RWPE2 (cell line): ENCODE results near the gene SFTPA1.
"Not testable (repeated sequence)": the region's sequence is repeated elsewhere in the genome, so short reads cannot be mapped to it uniquely, and the experiment has no call there.

Experiments
- ATAC-seq: fragments of 200-7000 bp; cut with Tn5 transposase; 3 replicates; pipeline ENCODE4 v1.9.1; 2021; ENCODE audit warnings: low read depth
- DNase-seq: peaks from one replicate; pipeline ENCODE4 v3.0.0-alpha.2; 2020; ENCODE audit warnings: low spot score
- H3K27ac ChIP-seq: fragments of 450-650 bp; 2 replicates; pipeline ENCODE4 v1.5.1; 2017; ENCODE audit warnings: mild to moderate bottlenecking; ENCODE audit not compliant: poor library complexity, severe bottlenecking
- H3K27me3 ChIP-seq: fragments of 250-450 bp; sonication (Bioruptor Pico); 2 replicates; pipeline ENCODE4 v1.5.1; 2021; ENCODE audit warnings: mild to moderate bottlenecking, moderate library complexity; ENCODE audit not compliant: insufficient read depth, poor library complexity, severe bottlenecking
- H3K36me3 ChIP-seq: fragments of 250-450 bp; sonication (Bioruptor Pico); 2 replicates; pipeline ENCODE4 v1.5.1; 2020; ENCODE audit warnings: low read depth, mild to moderate bottlenecking, moderate library complexity
- H3K4me1 ChIP-seq: fragments of 250-450 bp; sonication (Bioruptor Pico); 2 replicates; pipeline ENCODE4 v1.5.1; 2021; ENCODE audit warnings: mild to moderate bottlenecking, moderate library complexity; ENCODE audit not compliant: insufficient read depth, poor library complexity, severe bottlenecking
- H3K4me3 ChIP-seq: fragments of 250-450 bp; sonication (Bioruptor Pico); 2 replicates; pipeline ENCODE4 v1.5.1; 2021; ENCODE audit warnings: mild to moderate bottlenecking, moderate library complexity; ENCODE audit not compliant: severe bottlenecking
- H3K9me3 ChIP-seq: fragments of 250-450 bp; sonication (Bioruptor Pico); 2 replicates; pipeline ENCODE4 v1.5.1; 2021; ENCODE audit warnings: mild to moderate bottlenecking, moderate library complexity; ENCODE audit not compliant: severe bottlenecking
- CTCF ChIP-seq: fragments of 450-650 bp; IDR thresholded peaks from one replicate; pipeline ENCODE4 v1.5.1; 2017; ENCODE audit warnings: mild to moderate bottlenecking, moderate library complexity; ENCODE audit not compliant: poor library complexity, severe bottlenecking

Gene SFTPA1

GRCh38 chr10:79638318-79638717 is 27.6 kb downstream of the SFTPA1 start:
- ATAC-seq (no peak), DNase-seq (no peak)
- Histone ChIP-seq H3K9me3 (no peaks in the 10 kb centered on the region), H3K4me1 (no peaks in the 10 kb centered on the region), H3K36me3 (no peaks in the 10 kb centered on the region), H3K27me3 (no peaks in the 10 kb centered on the region), H3K4me3 (no peak overlapping the region), H3K27ac (no peak overlapping the region)
- no peak for TF ChIP-seq CTCF

DNA sequence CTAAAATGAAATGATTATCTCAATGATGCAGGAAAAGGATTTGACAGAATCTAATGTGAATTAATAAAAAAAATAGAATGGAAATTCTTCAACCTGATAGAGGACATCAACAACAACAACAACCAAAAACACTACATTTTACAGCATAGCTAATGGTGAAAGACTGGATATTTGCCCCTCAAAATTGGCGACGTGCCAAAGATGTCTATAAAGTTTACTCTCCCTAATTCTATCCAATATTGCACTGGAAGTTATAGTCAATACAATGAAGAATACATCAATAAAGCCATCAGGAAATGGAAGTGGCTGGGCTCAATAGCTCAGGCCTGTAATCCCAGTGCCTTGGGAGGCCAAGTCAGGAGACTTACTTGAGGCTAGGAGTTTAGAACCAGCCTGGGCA is 42.0 kb downstream of the SFTPA1 start:
- not testable (repeated sequence) for H3K36me3 ChIP-seq, H3K4me3 ChIP-seq, H3K4me1 ChIP-seq, H3K9me3 ChIP-seq, ATAC-seq, H3K27ac ChIP-seq, H3K27me3 ChIP-seq, DNase-seq

GRCh38 chr10:79663287-79663686 is 52.5 kb downstream of the SFTPA1 start:
- H3K27ac ChIP-seq, H3K9me3 ChIP-seq, H3K4me1 ChIP-seq, H3K4me3 ChIP-seq, DNase-seq, H3K36me3 ChIP-seq, H3K27me3 ChIP-seq, ATAC-seq: not testable (repeated sequence)

GRCh38 chr10:79664686-79665085 is 53.9 kb downstream of the SFTPA1 start:
- DNase-seq, H3K4me3 ChIP-seq, H3K27ac ChIP-seq, H3K36me3 ChIP-seq, ATAC-seq, H3K27me3 ChIP-seq, H3K4me1 ChIP-seq, H3K9me3 ChIP-seq: not testable (repeated sequence)
